Measurements from ENCODE around the gene PABPN1L.

Gene PABPN1L

DNA sequence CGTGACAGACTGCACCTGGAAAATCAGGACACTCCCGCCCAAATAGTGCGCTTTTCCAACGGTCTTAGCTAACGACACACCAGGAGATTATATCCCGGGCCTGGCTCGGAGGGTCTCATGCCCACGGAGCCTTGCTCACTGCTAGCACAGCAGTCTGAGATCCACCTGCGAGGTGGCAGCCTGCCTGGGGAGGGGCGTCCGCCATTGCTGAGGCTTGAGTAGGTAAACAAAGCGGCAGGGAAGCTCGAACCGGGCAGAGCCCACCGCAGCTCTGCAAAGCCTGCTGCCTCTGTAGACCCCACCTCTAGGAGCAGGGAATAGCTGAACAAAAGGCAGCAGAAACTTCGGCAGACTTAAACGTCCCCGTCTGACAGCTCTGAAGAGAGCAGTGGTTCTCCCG lies 14.8 kb downstream of the PABPN1L start:
- no peak for DNase-seq (ENCODE audit: low read depth, low spot score)

GRCh38 chr16:88850531-88851199 lies 15.8 kb downstream of the PABPN1L start:
- no peak for DNase-seq (ENCODE audit: low read depth, low spot score)

DNA sequence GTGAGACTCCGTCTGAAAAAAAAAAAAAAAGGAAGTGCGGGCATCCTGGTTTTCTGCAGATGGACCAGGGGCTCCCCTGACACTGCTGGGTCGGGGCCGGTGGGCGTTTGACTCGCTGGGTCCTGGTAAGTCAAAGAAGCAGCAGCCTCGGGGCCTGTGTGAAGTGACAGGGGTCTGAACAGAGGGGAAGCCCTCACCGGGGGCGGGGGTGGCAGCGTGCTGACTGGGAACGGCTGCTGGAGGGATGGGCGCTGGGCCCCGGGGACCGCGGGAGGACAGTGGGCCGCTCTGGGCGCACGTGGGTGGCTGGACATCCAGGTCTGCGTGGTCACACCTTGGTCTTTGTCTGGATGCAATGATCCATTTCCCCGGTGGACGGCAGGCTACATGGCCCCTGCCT lies 17.9 kb downstream of the PABPN1L start:
- no peak for DNase-seq (ENCODE audit: low read depth, low spot score)

DNA sequence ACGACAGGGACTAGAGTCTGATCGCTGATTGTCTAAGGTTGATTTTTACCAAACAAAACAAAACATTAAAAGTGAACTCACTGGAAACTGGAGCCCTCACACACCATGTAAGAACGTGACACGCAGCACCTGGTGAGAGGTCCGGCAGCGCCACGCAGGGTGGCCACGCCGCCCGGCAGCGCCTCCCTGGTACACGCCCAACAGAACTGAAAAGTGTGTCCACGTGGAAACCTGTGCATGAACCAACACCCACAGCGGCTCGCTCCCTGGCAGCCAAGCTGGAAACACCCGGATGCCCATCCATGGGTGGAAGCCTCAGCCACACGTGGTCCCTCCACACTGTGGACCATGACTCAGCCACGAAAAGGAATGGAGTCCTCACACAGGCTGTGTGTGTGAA lies 18.8 kb downstream of the PABPN1L start:
- no peak for DNase-seq (ENCODE audit: low read depth, low spot score)

GRCh38 chr16:88846088-88846487 lies 20.4 kb downstream of the PABPN1L start:
- DNase-seq (ENCODE audit: low read depth, low spot score), result no peak

DNA sequence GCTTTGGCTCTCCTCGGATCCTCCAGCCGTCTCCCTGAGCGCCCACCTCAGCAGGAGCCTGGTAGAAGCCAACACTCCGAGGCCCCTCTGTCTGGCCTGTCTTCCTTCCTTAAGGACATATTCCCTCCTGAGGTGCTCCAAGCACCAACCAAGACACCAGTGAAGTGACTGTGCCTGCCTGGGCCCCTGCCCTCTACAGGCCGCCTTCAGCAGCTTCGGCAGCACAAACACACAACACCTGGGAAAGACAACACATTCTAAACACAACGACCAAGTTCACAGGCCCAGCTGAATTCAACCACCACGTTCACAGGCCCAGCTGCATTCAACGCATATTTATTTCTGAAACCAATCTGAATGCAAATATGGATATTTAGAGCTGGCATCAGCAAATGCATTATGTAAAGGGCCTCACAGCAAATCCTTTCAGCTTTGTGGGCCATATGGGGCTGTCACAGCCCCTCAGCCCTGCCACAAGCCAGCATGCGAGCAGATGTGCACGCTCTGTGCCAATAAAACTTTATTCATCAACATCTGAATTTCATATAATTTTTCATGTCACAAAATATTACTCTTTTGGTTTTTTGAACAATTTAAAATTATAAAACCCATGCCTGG lies 21.9 kb downstream of the PABPN1L start:
- DNase-seq (ENCODE audit: low read depth, low spot score), result no peak

- no peak for DNase-seq (ENCODE audit: low read depth, low spot score)
Measured at GRCh38 chr16:88843256-88843655, 23.2 kb downstream of the PABPN1L start.

- no peak for DNase-seq (ENCODE audit: low read depth, low spot score)
Measured at GRCh38 chr16:88842806-88843205, 23.7 kb downstream of the PABPN1L start.

GRCh38 chr16:88842308-88842756 lies 24.1 kb downstream of the PABPN1L start:
- no peak for DNase-seq (ENCODE audit: low read depth, low spot score)

DNA sequence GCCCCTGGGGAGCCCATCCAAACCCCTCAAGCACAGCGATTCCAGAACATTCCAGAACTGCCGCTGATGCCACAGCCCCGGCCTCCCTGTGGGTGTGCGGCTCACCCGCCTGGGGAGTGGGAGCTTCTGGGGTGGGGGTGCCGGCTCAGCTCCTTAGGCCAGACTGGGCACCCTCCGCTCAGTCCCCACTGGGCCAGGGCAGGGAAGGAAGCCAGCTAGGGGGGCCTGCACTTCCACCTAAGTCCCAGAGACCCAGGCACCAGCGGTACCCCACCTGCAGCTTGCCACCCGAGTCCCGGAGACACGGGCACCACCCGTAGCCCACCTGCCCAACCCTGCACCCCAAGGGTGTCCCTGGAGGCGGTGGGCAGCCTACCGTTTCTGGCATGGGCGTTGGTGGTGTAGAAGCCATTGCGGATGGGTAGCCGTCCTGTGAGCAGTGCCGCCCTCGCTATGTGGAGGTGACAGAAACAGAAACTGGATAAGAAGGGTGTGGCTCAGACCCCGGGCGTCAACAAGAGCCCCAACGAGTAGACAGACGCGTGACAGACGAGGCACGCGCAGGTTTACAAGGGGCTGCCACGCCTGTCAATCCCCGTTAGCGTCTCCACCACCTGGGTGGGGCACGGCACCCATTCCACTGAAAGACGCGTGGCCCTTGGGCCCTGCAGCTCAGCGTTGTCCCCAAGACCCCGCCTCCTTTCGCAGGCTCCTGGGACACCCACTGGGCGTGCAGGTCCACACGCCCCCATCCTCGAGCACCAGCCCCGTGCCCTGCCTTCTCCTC lies 24.7 kb downstream of the PABPN1L start:
- no peak for DNase-seq (ENCODE audit: low read depth, low spot score)

- no peak for DNase-seq (ENCODE audit: low read depth, low spot score)
Measured at GRCh38 chr16:88840600-88841215, 25.8 kb downstream of the PABPN1L start.

DNA sequence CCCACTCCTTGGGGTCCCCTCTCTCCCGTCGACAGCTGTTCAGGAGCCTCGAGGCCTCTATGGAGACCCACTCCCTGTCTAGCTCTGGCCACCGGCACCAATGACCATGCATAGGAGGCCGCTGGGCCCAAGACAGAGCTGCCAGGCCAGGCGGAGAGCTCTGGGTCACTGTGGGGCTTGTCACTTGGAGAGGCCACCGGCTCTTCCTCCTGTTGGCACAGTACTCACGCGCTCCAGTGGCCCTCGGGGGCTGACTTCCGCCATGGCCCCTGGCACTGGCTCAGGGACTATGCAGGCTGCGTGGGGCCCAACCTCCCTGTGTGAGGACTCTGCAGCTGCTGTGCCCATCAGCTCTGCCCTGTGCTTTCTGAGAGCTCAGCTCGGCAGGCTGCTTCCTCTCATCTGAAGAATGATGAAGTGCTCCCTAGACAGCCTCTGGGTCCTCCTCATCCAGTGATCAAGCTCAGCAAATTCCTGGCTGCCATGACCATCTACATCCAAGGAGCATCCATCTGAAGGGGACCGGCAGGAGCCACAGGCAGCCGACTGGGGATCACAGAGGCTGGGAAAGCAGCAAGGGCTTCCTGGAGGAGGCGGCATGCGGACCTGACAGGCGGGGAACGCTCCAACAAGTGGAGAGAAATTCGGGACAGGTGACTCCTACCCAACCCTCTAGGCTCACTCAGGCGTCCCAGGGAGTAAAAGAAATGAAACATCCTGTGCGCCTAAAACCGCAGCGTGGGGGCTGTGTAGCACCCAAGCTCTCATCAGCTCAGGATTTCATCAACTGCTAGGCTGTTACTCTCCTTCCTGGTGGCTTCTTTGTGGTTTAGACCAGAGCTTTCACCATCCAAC lies 26.5 kb downstream of the PABPN1L start:
- no peak for DNase-seq (ENCODE audit: low read depth, low spot score)

GRCh38 chr16:88839026-88839529 lies 27.4 kb downstream of the PABPN1L start:
- no peak for DNase-seq (ENCODE audit: low read depth, low spot score)

DNA sequence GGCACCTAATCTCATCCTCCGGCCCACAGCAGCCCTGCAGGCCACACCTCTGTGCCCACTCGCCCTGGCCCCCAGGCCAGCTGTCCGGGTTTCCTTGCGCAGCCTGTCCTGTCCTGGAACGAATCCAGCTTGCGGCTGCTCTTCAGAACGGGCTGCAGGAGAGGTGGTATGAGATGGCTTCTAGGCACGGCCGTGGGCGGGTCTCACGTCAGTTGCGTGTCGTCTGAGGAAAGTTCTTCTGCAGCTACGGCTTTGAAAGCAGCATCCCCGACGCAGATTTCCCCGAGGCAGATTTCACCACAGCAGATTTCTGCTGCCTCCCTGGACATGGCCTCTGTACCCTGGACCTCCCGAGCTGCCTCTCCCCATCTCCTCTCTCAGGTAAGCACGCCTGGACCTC lies 27.9 kb downstream of the PABPN1L start:
- DNase-seq (ENCODE audit: low read depth, low spot score), result no peak

- DNase-seq (ENCODE audit: low read depth, low spot score), result no peak
Measured at GRCh38 chr16:88837806-88838205, 28.7 kb downstream of the PABPN1L start.

- DNase-seq (ENCODE audit: low read depth, low spot score), result no peak
Measured at GRCh38 chr16:88836791-88837190, 29.7 kb downstream of the PABPN1L start.

DNA sequence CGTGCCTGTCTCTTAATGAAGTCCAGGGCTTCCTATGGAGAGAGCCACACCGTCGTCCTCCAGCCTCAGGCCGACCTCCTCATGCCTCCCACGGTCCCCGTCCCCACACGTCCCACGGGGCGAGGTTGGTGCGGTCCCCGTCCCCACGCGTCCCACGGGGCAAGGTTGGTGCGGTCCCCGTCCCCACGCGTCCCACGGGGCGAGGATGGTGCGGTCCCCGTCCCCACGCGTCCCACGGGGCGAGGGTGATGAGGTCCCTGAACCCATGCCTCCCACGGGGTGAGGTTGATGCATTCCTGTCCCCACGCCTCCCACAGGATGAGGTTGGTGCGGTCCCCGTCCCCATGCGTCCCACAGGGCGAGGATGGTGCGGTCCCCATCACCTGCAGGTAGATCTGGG lies 30.6 kb downstream of the PABPN1L start:
- DNase-seq (ENCODE audit: low read depth, low spot score), result no peak

GRCh38 chr16:88835383-88835782 lies 31.1 kb downstream of the PABPN1L start:
- DNase-seq (ENCODE audit: low read depth, low spot score), result peak; percentile 56

GRCh38 chr16:88834670-88835069 lies 31.8 kb downstream of the PABPN1L start:
- no peak for DNase-seq (ENCODE audit: low read depth, low spot score)

DNA sequence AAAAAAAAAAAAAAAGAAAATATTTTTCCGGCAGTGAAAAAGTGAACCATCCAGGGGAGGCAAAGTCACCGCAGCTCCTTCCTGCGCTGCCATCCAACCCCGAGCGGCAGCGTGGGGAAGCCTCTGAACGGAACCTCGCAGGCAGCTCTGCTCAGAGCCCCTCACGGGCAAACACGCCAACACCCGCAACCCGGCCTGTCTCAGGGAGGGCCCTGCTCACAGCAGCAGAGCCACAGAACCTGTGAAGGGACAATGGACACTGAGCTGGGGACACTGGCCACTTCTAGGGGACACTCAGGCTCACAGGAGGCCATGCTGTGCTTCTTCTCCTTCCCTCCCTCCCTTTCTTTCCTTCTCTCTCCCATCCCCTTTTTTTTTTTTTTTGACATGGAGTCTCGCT lies 33.4 kb downstream of the PABPN1L start:
- DNase-seq (ENCODE audit: low read depth, low spot score), result no peak

GRCh38 chr16:88831838-88832237 lies 34.6 kb downstream of the PABPN1L start:
- DNase-seq (ENCODE audit: low read depth, low spot score), result peak; percentile 38
